A673 (cell line): ENCODE measurements around the gene DCAKD. TPM values are rescaled to one million over a fixed set of nuclear protein-coding genes. Genes with fewer than 3 reads are reported as not detected.
A peak's percentile ranks its signal among the peaks of the same experiment; 100 is the strongest.

Experiments
- BruUV-seq: library from RNA; stranded (reverse); fragments of 400-500 nt; replicated peaks from 2 replicates; lab custom pipeline; 2021; lab: Mats Ljungman, UMichigan
- CTCF ChIA-PET: fragments of 300-600 bp; sonication (Branson Sonifier 250); formaldehyde crosslinking; loops from one replicate; lab custom pipeline; 2022; ENCODE audit warnings: antibody characterized with exemption; lab: Charles Lee
- POLR2A ChIA-PET: fragments of 300-600 bp; sonication (Branson Sonifier 250); formaldehyde crosslinking; loops from one replicate; lab custom pipeline; 2022; ENCODE audit warnings: antibody characterized with exemption; ENCODE audit not compliant: low non-redundant PET; lab: Charles Lee
- DNase-seq: peaks from one replicate; pipeline ENCODE4 v3.0.0-alpha.2; 2015; ENCODE audit warnings: low spot score
- H3K27ac ChIP-seq: fragments of 200-600 bp; sonication (generic); 2 replicates; pipeline ENCODE4 v1.5.1; 2016; ENCODE audit warnings: mixed run types, low read depth, mild to moderate bottlenecking, mixed read lengths, antibody characterized with exemption, low read length; ENCODE audit not compliant: poor library complexity, severe bottlenecking
- H3K27me3 ChIP-seq: fragments of 200-600 bp; sonication (generic); replicated peaks from 2 replicates; pipeline ENCODE4 v1.6.1; 2017; ENCODE audit warnings: mixed run types, low read depth, mild to moderate bottlenecking, mixed read lengths, antibody characterized with exemption, low read length; ENCODE audit not compliant: insufficient read depth, poor library complexity
- H3K36me3 ChIP-seq: fragments of 200-600 bp; sonication (generic); 2 replicates; pipeline ENCODE4 v1.6.1; 2016; ENCODE audit warnings: mixed run types, mild to moderate bottlenecking, mixed read lengths, antibody characterized with exemption, low read length; ENCODE audit not compliant: insufficient read depth, poor library complexity, severe bottlenecking
- H3K4me1 ChIP-seq: fragments of 200-600 bp; sonication (generic); 2 replicates; pipeline ENCODE4 v1.6.1; 2017; ENCODE audit warnings: mixed run types, mild to moderate bottlenecking, mixed read lengths, antibody characterized with exemption, low read length; ENCODE audit not compliant: insufficient read depth, poor library complexity, severe bottlenecking
- H3K4me3 ChIP-seq: fragments of 200-600 bp; sonication (generic); 2 replicates; pipeline ENCODE4 v1.5.1; 2016; ENCODE audit warnings: low read depth, mixed run types, mild to moderate bottlenecking, mixed read lengths, low read length; ENCODE audit not compliant: poor library complexity, severe bottlenecking
- H3K9me3 ChIP-seq: fragments of 200-600 bp; sonication (generic); 2 replicates; pipeline ENCODE4 v1.6.1; 2016; ENCODE audit warnings: mixed run types, low read depth, mild to moderate bottlenecking, mixed read lengths, antibody characterized with exemption, low read length; ENCODE audit not compliant: poor library complexity, severe bottlenecking
- EZH2 ChIP-seq: fragments of 200-600 bp; sonication (generic); IDR thresholded peaks from 2 replicates; pipeline ENCODE4 v1.6.1; 2017; ENCODE audit warnings: borderline replicate concordance, low read depth, mild to moderate bottlenecking, mixed read lengths, antibody characterized with exemption, low read length; ENCODE audit not compliant: poor library complexity, severe bottlenecking
- intact Hi-C: fragments of 100-400 bp; cut with micrococcal nuclease; formaldehyde crosslinking; loops from one replicate; pipeline ENCODE4 v1.10.0; 2022; ENCODE audit not compliant: unreplicated experiment
- total RNA-seq: library from RNA; stranded (reverse); gene quantifications from 2 replicates; pipeline ENCODE4 v1.2.3, GENCODE V29; 2021
- TF ChIP-seq, protein P1 (sequence below): fragments of 300-800, 200-600 bp; sonication (generic); conservative IDR thresholded peaks from 2 replicates; pipeline ENCODE4 v1.5.1; 2017; ENCODE audit warnings: low read depth, mild to moderate bottlenecking, antibody characterized with exemption, low read length, moderate library complexity, mixed read lengths

Gene DCAKD
- total RNA-seq, 1 experiment from 2014 or later, result 19.1 TPM

DNA sequence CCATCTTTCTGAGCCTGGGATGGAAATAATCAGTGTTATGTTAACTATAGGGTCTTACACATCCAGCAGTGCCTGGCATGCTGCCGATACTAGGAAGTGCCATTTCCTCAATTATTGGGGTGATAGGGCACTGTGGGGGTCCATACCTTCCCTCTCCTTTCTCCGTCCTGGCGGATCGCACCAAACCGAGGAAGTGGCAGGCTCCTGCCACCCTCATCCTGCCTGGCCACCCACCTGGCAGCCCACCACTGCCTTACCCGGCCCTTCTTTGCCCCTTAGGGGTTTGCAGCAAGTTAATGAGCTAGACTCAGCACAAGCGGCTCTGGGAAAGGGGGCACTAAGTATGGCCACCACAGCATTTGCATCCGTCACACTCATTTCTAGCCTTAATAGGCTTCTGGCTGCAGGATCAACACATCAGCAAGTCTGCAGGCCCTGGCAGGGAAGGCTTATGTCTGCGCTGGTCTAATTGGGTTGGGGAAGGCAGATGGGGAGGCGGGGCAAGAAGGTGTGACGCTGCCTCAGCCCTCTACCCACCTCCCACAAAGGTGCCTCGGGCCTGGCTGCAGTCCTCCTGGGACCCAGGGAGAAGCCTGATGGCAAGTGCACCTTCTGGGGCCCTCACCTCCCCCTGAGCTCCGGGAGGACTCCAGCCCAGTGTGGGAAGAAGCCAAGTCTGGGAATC, 28.6 kb downstream of the DCAKD start:
- no TSS peak for BruUV-seq
- Histone ChIP-seq H3K27me3 (no peaks in the 10 kb centered on the region), H3K27ac (no peak overlapping the region), H3K9me3 (no peaks in the 10 kb centered on the region), H3K36me3 (no peaks in the 10 kb centered on the region), H3K4me3 (no peak overlapping the region), H3K4me1 (no peaks in the 10 kb centered on the region)
- no peak for DNase-seq
- CTCF ChIA-PET, result interaction anchor here (0.6 to 1.4 kb wide), 4 partner anchors 19 to 123 kb away, joined by 5 to 17 read pairs (median 10); a partner anchor contains a TSS
- TF ChIP-seq, protein P1, sequence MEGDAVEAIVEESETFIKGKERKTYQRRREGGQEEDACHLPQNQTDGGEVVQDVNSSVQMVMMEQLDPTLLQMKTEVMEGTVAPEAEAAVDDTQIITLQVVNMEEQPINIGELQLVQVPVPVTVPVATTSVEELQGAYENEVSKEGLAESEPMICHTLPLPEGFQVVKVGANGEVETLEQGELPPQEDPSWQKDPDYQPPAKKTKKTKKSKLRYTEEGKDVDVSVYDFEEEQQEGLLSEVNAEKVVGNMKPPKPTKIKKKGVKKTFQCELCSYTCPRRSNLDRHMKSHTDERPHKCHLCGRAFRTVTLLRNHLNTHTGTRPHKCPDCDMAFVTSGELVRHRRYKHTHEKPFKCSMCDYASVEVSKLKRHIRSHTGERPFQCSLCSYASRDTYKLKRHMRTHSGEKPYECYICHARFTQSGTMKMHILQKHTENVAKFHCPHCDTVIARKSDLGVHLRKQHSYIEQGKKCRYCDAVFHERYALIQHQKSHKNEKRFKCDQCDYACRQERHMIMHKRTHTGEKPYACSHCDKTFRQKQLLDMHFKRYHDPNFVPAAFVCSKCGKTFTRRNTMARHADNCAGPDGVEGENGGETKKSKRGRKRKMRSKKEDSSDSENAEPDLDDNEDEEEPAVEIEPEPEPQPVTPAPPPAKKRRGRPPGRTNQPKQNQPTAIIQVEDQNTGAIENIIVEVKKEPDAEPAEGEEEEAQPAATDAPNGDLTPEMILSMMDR, result no peak
- TF ChIP-seq EZH2, result no peak
- POLR2A ChIA-PET, result no interaction called here
- intact Hi-C loops, result loop anchor here (5.0 kb wide), 1 partner anchor 245 kb away; no protein-coding TSS in a partner anchor

DNA sequence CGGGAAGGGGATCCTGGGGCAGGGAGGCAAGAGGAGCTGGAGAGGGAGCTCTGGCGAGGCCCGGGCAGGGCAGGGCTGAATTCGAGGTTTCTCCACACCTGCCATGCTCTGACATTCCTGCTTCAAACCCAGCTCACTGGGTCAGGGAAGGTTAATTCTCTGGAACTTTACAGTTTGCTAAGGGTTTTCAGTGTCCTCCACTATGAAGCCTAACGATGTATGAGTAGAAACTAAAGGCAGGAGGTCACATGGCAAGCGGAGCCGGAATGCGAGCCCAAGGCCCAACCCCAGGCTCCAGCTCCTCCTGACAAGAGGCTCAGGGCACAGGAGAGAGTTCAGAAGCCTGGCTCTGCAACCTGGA, 29.2 kb downstream of the DCAKD start:
- Histone ChIP-seq H3K36me3 (no peaks in the 10 kb centered on the region), H3K9me3 (no peaks in the 10 kb centered on the region), H3K27me3 (no peaks in the 10 kb centered on the region), H3K27ac (no peak overlapping the region), H3K4me3 (no peak overlapping the region), H3K4me1 (no peaks in the 10 kb centered on the region)
- ChIA-PET POLR2A (no interaction called here), CTCF (interaction anchor here (0.6 to 1.4 kb wide), 4 partner anchors 19 to 247 kb away, joined by 3 to 13 read pairs (median 6); no protein-coding TSS in a partner anchor)
- TF ChIP-seq, protein P1, result no peak
- TF ChIP-seq EZH2, result no peak
- no TSS peak for BruUV-seq
- intact Hi-C loops, result loop anchor here (5.0 kb wide), 1 partner anchor 245 kb away; no protein-coding TSS in a partner anchor
- DNase-seq, result no peak

DNA sequence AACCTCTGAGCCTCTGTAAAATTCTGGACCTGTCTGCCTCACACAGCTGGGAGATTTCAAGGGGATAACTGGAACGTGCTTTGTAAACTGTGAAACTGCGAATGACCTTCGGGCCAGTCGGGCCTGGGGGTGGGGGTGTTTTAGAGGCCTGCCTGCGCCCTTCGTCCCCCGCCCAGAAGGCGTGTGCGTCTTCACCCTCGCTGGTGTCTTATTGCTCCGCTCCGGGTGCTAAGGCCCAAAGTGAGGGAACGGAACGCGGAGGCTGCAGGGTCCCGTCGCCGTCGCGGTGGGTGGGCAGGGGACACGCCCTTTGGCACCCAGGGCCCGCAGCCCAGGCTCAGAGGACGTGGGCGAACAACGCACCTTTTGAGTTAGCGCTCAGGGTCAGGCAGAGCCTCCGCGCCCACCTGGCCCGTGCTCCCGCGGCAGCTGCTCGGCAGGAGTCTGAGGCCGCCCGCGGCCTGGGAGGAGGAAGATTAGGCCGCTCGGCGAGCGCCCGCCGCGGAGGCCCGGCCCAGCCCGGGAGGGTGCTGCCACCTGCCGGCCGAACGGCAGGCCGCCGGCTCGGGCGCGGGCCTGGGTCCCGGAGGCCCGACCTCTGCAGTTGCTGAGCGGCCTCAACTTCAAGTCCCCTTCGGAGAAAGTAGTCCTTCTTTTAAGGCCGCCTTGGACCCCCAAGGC, 29.7 kb downstream of the DCAKD start:
- CTCF ChIA-PET, result interaction anchor here (0.6 to 1.2 kb wide), 3 partner anchors 90 to 246 kb away, joined by 3 to 13 read pairs (median 5); no protein-coding TSS in a partner anchor
- Histone ChIP-seq H3K9me3 (no peaks in the 10 kb centered on the region), H3K27me3 (no peaks in the 10 kb centered on the region), H3K36me3 (no peaks in the 10 kb centered on the region), H3K4me1 (no peaks in the 10 kb centered on the region), H3K27ac (no peak overlapping the region), H3K4me3 (peak overlapping the region; percentile 36)
- no TSS peak for BruUV-seq
- intact Hi-C loops, result loop anchor here (2.0 to 5.0 kb wide), 2 partner anchors 101 to 244 kb away; no protein-coding TSS in a partner anchor
- peak; percentile 60 for DNase-seq
- no peak for TF ChIP-seq EZH2
- TF ChIP-seq, protein P1, result peak; percentile 55; the same call in 1 of the 2 replicates
- POLR2A ChIA-PET, result no interaction called here
